GM19023 (cell line): ENCODE results near the gene RAB38.

Experiments
- ATAC-seq: cut with Tn5 transposase; IDR thresholded peaks from one replicate; pipeline ENCODE4 v1.9.1; 2021; ENCODE audit warnings: mild to moderate bottlenecking, moderate library complexity; ENCODE audit not compliant: unreplicated experiment

The RAB38 gene

GRCh38 chr11:88170673-88171072 lies 4.6 kb downstream of the RAB38 start:
- ATAC-seq: no peak

- ATAC-seq: no peak
Measured at GRCh38 chr11:88169881-88170280, 5.4 kb downstream of the RAB38 start.

- no peak for ATAC-seq
Measured at GRCh38 chr11:88169471-88169870, 5.8 kb downstream of the RAB38 start.

- ATAC-seq: no peak
Measured at GRCh38 chr11:88167853-88168252, 7.4 kb downstream of the RAB38 start.

GRCh38 chr11:88164806-88165585 lies 10.2 kb downstream of the RAB38 start:
- no peak for ATAC-seq

- ATAC-seq: no peak
Measured at GRCh38 chr11:88164320-88164719, 10.9 kb downstream of the RAB38 start.

- no peak for ATAC-seq
Measured at GRCh38 chr11:88158081-88158480, 17.2 kb downstream of the RAB38 start.

GRCh38 chr11:88157370-88157769 lies 17.9 kb downstream of the RAB38 start:
- no peak for ATAC-seq

GRCh38 chr11:88152381-88152780 lies 22.9 kb downstream of the RAB38 start:
- ATAC-seq: no peak

- no peak for ATAC-seq
Measured at GRCh38 chr11:88151709-88152265, 23.5 kb downstream of the RAB38 start.

- ATAC-seq: no peak
Measured at GRCh38 chr11:88146106-88146505, 29.1 kb downstream of the RAB38 start.

- no peak for ATAC-seq
Measured at GRCh38 chr11:88139865-88140264, 35.4 kb downstream of the RAB38 start.

- no peak for ATAC-seq
Measured at GRCh38 chr11:88131764-88132470, 43.3 kb downstream of the RAB38 start.

- no peak for ATAC-seq
Measured at GRCh38 chr11:88122956-88123355, 52.3 kb downstream of the RAB38 start.

- ATAC-seq: no peak
Measured at GRCh38 chr11:88119561-88119960, 55.7 kb downstream of the RAB38 start.

GRCh38 chr11:88117281-88117858 lies 57.9 kb downstream of the RAB38 start:
- ATAC-seq: peak; percentile 54

- no peak for ATAC-seq
Measured at GRCh38 chr11:88115828-88116755, 59.2 kb downstream of the RAB38 start.

GRCh38 chr11:88114486-88115045 lies 60.7 kb downstream of the RAB38 start:
- no peak for ATAC-seq

- no peak for ATAC-seq
Measured at GRCh38 chr11:88106666-88107065, 68.6 kb downstream of the RAB38 start.

GRCh38 chr11:88105951-88106350 lies 69.3 kb downstream of the RAB38 start:
- ATAC-seq: no peak
